GM12872 (cell line): ENCODE data around the gene RIMBP2.

Experiments used
- TF ChIP-seq, protein P1 (sequence below): IDR thresholded peaks from 3 replicates; pipeline ENCODE4 v1.5.1; 2011; ENCODE audit warnings: low read depth, mild to moderate bottlenecking, low read length, moderate library complexity; ENCODE audit not compliant: insufficient read depth

Gene RIMBP2

DNA sequence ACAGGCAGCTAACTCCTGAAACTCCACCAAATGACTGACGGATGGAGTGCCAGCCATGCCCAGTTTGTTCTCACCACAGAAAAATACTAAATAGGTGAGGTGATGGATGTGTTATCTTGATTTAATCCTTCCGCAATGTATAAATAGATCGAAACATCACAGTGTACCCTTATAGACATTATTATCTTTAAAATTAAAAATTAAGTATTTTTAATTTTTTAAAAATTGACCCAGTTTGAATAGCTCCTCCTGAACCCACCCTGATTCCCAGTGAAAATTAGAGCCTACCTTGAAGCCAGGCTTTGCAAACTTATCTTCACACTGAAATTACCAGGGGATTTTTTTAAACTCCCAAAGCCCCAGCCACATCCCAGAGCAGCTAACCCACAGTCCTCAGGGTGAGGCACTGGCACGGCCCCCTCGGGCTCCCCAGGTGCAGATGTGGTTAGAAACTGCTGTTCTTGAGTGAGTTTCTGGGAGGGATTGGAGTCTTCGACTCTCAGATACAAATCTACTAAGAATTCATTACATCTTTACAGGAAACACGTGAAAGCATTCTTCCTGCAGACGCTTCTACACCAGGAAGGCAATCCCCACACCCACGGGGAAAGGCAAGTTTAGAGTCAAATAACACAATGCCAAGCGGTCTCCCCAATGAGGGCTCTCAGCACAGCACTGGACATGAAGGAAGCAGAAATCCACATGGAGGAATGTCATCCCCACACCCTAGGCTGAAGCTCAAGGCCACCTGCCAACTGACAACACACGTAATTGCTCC is 126.4 kb downstream of the RIMBP2 start:
- TF ChIP-seq, protein P1, sequence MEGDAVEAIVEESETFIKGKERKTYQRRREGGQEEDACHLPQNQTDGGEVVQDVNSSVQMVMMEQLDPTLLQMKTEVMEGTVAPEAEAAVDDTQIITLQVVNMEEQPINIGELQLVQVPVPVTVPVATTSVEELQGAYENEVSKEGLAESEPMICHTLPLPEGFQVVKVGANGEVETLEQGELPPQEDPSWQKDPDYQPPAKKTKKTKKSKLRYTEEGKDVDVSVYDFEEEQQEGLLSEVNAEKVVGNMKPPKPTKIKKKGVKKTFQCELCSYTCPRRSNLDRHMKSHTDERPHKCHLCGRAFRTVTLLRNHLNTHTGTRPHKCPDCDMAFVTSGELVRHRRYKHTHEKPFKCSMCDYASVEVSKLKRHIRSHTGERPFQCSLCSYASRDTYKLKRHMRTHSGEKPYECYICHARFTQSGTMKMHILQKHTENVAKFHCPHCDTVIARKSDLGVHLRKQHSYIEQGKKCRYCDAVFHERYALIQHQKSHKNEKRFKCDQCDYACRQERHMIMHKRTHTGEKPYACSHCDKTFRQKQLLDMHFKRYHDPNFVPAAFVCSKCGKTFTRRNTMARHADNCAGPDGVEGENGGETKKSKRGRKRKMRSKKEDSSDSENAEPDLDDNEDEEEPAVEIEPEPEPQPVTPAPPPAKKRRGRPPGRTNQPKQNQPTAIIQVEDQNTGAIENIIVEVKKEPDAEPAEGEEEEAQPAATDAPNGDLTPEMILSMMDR = no peak

GRCh38 chr12:130588696-130589539 is 127.2 kb downstream of the RIMBP2 start:
- TF ChIP-seq, protein P1 = no peak

DNA sequence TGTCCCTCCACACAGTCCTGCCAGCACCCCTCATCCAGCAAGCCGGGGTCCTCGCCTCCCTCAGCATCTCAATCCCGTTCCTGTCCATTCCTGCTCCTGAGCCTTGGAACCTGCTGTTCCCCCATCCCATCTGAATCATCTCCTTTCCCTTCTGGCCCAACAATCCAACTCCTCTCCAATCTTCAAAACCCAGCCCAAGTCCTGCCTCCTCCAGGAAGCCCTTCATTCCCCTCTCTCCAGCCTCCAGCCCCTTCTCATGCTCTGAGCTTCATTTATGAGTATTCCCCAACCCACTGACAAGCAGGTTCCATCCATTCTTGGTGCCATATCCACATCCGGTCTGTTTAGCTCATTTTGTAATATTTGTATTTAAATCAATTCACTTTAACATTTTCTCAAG is 128.1 kb downstream of the RIMBP2 start:
- TF ChIP-seq, protein P1 = no peak

GRCh38 chr12:130583800-130584199 is 132.3 kb downstream of the RIMBP2 start:
- TF ChIP-seq, protein P1 = no peak

DNA sequence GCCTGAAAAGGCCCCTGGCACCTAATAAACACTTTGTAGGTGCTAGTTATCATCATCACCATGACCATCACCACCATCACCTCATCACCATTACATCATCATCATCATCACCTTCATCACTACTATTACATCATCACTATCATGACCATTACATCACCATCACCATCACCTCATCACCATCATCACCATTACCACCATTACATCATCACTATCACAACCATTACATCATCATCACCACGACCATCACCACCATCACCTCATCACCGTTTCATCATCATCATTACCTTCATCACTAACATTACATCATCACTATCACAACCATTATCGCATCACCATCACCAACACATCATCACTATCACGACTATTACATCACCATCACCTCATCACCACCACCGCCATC is 132.8 kb downstream of the RIMBP2 start:
- TF ChIP-seq, protein P1 = no peak

GRCh38 chr12:130582286-130582685 is 133.8 kb downstream of the RIMBP2 start:
- TF ChIP-seq, protein P1 = no peak

DNA sequence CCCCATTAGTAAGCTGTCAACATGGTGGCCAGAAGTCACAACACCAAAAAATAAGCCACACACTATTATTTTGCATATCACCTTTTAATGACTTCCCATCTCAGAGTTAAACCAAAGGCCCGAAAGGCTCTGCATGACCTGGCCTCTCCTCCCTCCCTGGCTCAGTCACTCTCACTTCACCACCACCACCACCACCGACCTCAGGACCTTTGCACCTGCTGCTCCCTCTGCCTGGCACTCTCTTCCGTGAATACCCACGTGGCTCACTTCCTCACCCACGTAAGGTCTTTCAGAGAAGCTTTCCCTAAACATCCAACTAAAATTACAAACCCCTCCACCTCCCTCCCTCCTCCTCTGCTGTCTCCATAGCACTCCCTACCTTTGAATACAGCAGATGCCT is 134.3 kb downstream of the RIMBP2 start:
- TF ChIP-seq, protein P1 = no peak
